Fibroblast of upper back skin (primary cell): ENCODE data around the gene MYO10.
"Not testable (repeated sequence)": the region's sequence is repeated elsewhere in the genome, so short reads cannot be mapped to it uniquely, and the experiment has no call there.

Experiments used
- DNase-seq: peaks from one replicate; pipeline ENCODE4 v3.0.0-alpha.2; 2013

Gene MYO10

GRCh38 chr5:16774806-16775205, 161.3 kb downstream of the MYO10 start:
- peak; percentile 35 for DNase-seq

DNA sequence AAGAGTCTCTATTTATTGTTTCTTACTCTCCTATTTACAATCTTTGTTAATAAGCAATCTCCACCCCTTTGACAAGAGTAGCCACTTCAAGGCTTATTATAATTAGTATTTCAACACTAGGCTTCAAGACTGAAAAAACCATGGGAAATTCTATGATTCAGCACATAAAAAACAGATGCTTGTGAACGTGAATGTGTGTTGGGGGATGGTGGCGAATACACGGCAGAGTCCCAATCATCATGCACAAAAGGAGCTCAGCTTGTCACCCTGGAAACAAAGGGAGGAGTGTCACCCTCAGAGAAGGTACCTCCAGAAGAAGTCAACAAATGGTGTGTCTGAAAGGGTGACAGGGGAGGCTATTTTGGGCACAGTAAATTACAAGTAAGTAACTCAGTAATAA, 162.1 kb downstream of the MYO10 start:
- DNase-seq, result peak; percentile 60

DNA sequence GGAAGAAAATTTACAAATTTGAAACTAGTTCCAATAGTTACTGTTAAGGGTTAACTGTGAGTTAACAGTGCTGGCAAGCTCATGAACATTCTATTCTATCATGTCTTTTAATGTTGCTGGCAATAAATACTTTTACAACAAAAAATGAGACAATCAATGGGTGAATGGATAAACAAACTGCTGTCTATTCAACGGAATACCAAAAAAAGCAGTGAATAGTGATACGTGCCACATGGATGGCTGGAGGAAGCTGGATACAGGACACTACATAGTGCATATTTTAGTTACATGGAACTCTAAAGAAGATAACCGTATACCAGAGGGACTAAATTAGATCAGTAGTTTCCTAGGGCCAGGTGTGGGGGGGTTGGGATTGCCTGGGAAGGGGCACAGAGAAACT, 163.5 kb downstream of the MYO10 start:
- DNase-seq, result no peak

- no peak for DNase-seq
These were observed 167.9 kb downstream of the MYO10 start for GRCh38 chr5:16768184-16768583.

DNA sequence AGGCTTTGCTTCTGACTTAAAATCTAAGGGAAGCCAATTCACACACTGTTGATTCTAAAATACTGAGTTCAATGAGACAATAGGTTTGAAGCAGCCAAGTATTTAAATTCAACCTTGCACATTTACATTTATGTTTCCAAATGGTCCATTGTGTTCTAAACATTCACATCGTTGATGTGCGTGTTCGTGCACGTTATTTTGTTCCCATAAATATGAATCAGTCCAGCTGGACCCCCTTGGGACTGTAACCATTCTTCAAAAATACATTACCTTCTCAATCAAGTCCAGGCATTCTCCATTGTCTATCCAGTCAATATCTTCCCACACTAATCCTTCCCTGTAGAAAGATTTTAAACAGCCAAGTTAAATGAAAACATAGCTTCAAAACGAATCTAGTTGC, 172.9 kb downstream of the MYO10 start:
- no peak for DNase-seq

- DNase-seq, result no peak
These were observed 176.8 kb downstream of the MYO10 start for GRCh38 chr5:16759147-16759773.

DNA sequence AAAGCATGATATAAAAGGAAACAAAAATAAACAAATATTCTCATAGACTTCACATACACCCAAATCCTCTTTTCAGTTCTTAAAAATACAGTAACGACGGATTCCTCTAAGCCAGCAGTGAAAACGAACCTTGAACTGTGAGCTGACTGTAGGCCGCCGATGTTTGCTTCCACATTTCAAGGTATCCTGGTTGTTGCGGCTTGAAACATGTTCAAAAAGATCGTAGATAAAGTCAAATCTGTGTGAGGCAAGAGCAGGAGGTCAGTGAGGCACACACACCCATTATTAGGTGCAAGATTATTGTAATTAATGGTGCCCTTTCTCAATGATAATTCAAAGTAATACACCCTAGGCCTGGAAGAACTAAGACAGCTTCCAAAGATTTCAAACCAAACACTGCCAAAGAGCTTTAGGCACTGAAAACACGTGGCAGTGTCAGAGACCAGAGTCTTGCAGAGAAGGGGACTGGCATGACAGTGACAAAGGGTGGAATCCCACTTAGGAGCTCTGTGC, 178.0 kb downstream of the MYO10 start:
- no peak for DNase-seq

- not testable (repeated sequence) for DNase-seq
These were observed 178.5 kb downstream of the MYO10 start for GRCh38 chr5:16757577-16757976.

DNA sequence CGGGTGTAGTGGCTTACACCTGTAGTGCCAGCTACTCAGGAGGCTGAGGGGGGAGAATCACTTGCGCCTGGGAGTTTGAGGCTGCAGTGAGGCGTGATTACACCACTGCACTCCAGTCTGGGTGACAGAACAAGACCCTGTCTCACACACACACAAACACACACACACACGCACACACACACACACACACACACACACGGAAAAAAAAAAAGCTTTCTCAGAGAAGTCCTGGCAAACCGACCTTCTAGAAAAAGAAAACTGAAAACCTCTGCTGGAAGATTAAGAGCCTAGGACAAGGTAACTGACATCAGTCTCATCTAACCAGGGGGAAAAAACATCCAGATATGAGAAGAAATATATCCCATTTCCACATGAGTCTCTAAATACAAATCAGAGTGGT, 178.9 kb downstream of the MYO10 start:
- no peak for DNase-seq

DNA sequence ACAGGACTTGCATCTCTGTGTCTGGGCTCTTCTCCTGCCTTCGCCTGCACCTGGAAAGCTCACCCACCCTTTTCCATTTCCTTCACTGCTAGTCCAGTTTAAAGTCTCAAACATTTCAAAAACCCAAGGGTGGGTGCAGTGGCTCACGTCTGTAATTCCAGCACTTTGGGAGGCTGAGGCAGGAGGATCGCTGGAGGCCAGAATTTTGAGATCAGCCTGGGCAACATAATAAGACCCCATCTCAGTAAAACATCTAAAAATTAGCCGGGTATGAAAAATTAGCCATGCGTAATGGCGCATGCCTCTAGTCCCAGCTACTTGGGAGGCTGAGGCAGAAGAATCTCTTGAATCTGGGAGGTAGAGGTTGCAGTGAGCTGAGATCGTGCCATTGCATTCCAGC, 179.4 kb downstream of the MYO10 start:
- no peak for DNase-seq

- DNase-seq, result no peak
These were observed 180.4 kb downstream of the MYO10 start for GRCh38 chr5:16755641-16756040.

DNA sequence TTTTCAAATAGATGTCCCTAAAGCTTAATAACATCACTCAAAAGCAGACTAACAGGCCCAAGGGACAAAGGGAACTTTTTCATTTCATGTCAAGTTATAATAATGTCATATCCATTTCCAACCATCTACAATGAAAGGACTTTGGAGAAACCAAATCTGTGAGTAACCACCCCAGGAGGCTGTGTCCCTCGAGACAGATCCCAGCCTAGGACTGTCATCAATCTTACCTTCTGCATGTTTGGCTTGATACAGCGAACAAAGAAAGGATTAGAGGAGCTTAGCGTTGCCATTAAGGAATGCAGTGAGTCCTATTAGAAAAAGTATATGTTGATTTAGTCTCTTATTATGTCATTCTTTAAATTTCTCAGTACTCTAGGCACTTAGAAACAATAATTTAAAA, 181.5 kb downstream of the MYO10 start:
- DNase-seq, result peak; percentile 81

DNA sequence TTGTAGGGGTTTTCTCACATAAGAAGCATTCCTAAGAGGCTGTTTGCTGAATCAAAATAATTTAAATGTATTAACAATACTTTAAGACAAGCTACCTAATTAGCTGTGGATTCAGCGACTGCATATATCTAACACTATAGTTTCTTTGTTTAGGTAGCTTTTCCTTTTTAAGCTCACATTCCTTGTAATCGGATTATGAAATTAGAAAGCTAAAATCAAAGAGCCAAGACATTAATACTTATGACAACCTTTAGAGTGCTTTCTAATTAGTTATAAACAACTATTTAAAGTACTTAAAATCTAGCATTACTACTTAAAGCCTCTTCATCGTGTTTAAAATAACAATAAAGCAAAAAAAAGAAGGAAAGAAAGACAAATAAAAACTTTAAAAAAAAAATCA, 182.0 kb downstream of the MYO10 start:
- no peak for DNase-seq

DNA sequence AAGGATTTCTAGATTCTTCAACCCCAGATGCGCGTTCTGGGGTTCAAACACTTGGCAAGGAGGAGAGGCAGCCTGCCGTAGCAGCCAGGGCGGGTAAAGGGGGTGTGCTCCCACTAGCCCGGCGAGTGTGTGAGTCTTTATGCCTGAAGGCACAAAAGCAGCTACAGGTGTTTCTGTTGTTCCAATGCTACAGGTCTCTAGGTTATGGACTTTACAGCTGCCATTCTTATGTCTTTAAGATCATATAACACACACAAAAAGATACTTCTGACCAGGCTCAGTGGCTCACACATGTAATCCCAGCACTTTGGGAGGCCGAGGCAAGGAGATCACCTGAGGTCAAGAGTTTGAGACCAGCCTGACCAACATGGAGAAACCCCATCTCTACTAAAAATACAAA, 185.6 kb downstream of the MYO10 start:
- DNase-seq, result no peak

DNA sequence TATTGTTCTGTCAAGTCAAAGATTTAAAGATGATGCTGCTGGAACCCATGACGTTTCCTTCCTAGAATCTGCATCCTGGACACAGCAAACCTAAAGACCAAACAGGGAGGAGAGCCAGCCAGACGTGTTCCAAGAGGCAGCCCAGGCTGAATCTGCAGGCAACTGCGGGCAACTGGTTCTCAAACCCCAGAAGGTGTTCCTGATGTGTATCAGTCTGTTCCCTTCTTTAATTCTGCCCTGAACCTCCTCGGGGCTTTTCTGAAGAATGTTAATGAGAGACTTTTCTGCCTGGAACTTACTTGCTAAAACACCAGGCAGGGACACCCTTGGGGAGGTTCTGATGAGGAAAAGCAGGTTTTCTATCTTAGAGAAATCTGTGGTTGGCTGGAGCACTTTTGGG, 186.5 kb downstream of the MYO10 start:
- DNase-seq, result no peak

DNA sequence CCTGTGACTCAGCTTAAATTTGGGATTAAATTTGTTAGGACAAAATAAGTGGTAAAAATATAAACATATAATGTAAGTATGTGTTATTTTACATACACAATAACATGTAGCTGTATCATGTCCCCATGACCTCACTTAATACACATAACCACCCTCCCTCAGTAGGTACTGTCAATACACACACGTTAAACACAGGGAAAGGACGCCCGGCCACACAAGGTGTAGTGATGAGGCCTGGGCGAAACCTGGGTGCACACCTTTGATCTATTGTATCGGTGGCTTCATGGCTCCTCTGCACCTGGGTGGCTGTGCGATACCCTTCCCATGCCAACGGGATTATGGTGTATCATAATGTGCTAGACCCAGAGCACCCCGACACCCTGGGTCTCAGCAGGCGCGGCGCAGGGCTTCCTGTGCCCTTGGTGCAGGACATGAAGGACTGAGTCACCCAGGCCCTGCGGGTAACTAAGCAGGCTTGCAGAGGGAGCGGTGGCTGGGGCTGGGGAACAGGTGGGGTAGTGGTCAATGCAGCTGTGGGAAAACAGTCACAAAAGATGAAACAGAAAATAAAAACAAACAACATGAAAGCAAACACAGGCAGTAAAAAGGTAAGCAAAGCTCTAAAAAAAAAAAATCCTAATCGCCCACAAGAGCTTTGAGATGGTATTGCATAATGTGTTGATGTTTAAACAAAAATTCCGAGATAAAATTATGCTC, 191.8 kb downstream of the MYO10 start:
- no peak for DNase-seq

GRCh38 chr5:16742938-16743337, 193.2 kb downstream of the MYO10 start:
- no peak for DNase-seq

- no peak for DNase-seq
These were observed 195.2 kb downstream of the MYO10 start for GRCh38 chr5:16740811-16741392.

- DNase-seq, result no peak
These were observed 195.8 kb downstream of the MYO10 start for GRCh38 chr5:16740066-16740810.

- DNase-seq, result not testable (repeated sequence)
These were observed 197.7 kb downstream of the MYO10 start for GRCh38 chr5:16738393-16738792.

DNA sequence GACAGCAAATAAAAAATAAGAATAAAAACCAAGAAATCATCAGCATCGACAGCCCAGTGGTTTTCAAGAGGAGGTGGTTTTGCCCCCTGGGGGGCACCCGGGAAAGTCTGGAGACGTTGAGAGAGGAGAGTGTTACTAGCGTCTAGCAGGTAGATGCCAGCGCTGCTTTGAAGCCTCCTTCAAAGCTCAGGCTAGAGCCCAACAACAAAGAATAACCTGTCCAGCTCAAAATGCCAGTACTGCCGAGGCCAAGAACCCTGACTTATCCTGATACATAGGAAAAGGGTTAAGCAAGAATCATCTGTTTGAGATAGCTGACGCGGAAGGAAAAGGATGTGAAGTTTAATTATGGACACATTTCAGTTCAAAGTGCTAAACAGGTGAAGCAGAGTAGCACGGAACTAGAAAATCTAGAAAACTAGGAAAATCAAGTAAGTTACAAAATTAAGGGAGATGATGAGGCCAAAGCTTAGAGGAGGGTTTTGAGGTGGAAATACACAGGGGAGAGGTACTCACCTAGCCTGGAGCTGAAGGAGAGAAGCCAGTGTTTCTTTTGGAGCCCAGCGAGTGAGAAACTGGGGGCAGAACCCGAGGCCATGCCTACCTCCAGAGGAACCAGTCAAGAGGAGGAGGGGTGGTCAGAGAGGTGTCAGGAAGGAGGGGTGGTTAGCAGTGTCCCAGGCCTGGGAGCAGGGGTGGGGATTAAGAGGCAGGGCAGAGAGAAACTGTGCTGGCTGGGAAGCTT, 198.3 kb downstream of the MYO10 start:
- DNase-seq, result no peak

- DNase-seq, result no peak
These were observed 198.9 kb downstream of the MYO10 start for GRCh38 chr5:16737209-16737608.
